Activated CD4-positive, alpha-beta T cell treated with anti-CD3 and anti-CD28 coated beads, Interleukin-2, amount 10 ng/mL, durations not matched to agents 7 days and 5 days (primary cell): ENCODE results near the gene CTPS1. TPM values are rescaled to one million over a fixed set of nuclear protein-coding genes. Genes with fewer than 3 reads are reported as not detected.
A peak's percentile ranks its signal among the peaks of the same experiment; 100 is the strongest.

Experiments
- CTCF ChIA-PET: fragments of 350-600 bp; sonication (Branson Sonifier 250); formaldehyde crosslinking; loops from one replicate; lab custom pipeline; 2021; ENCODE audit warnings: antibody characterized with exemption; lab: Charles Lee
- POLR2A ChIA-PET: fragments of 350-600 bp; sonication (Branson Sonifier 250); formaldehyde crosslinking; loops from one replicate; lab custom pipeline; 2021; ENCODE audit warnings: antibody characterized with exemption; lab: Charles Lee
- DNase-seq: peaks from one replicate; pipeline ENCODE4 v3.0.0-alpha.2; 2020
- H3K27ac Mint-ChIP-seq: one replicate; pipeline ENCODE4 v1.8.0; 2021; ENCODE audit warnings: mild to moderate bottlenecking, moderate library complexity, mixed read lengths
- H3K27me3 Mint-ChIP-seq: one replicate; pipeline ENCODE4 v1.8.0; 2021; ENCODE audit warnings: mixed read lengths
- H3K36me3 Mint-ChIP-seq: one replicate; pipeline ENCODE4 v1.8.0; 2021; ENCODE audit warnings: low read depth, mixed read lengths
- H3K4me1 Mint-ChIP-seq: one replicate; pipeline ENCODE4 v1.8.0; 2021; ENCODE audit warnings: mixed read lengths
- H3K4me3 Mint-ChIP-seq: one replicate; pipeline ENCODE4 v1.8.0; 2021; ENCODE audit warnings: mild to moderate bottlenecking, moderate library complexity, mixed read lengths
- H3K9me3 Mint-ChIP-seq: one replicate; pipeline ENCODE4 v1.8.0; 2021; ENCODE audit warnings: mixed read lengths
- total RNA-seq, 2 experiments: library from RNA; stranded (reverse); gene quantifications; one replicate each; pipeline ENCODE4 v1.2.3, GENCODE V29; 2021

Gene CTPS1
- total RNA-seq, 2 experiments from 2014 or later: 54.6 to 55.6 TPM

GRCh38 chr1:41038110-41038509 lies 58.6 kb downstream of the CTPS1 start:
- Mint-ChIP-seq H3K27me3 (no peaks in the 10 kb centered on the region), H3K4me3 (no peak overlapping the region), H3K27ac (no peak overlapping the region), H3K9me3 (no peaks in the 10 kb centered on the region), H3K36me3 (peaks cover 11% of the 10 kb centered on the region), H3K4me1 (peaks cover 3% of the 10 kb centered on the region)
- POLR2A ChIA-PET: no interaction called here
- CTCF ChIA-PET: interaction anchor here (1.9 to 2.2 kb wide), 2 partner anchors 33 to 35 kb away, joined by 4 read pairs; no protein-coding TSS in a partner anchor
- DNase-seq: no peak

GRCh38 chr1:41041614-41042270 lies 62.2 kb downstream of the CTPS1 start:
- Mint-ChIP-seq H3K27ac (no peak overlapping the region), H3K4me1 (peaks cover 12% of the 10 kb centered on the region), H3K27me3 (no peaks in the 10 kb centered on the region), H3K4me3 (no peak overlapping the region), H3K36me3 (peaks cover 7% of the 10 kb centered on the region), H3K9me3 (no peaks in the 10 kb centered on the region)
- DNase-seq: no peak
- ChIA-PET CTCF (interaction anchor here (0.6 to 1.1 kb wide), 3 partner anchors 209 to 402 kb away, joined by 3 to 7 read pairs (median 3); no protein-coding TSS in a partner anchor), POLR2A (no interaction called here)

GRCh38 chr1:41044187-41044586 lies 64.7 kb downstream of the CTPS1 start:
- Mint-ChIP-seq H3K4me1 (peaks cover 12% of the 10 kb centered on the region), H3K9me3 (no peaks in the 10 kb centered on the region), H3K4me3 (no peak overlapping the region), H3K27me3 (no peaks in the 10 kb centered on the region), H3K36me3 (peaks cover 11% of the 10 kb centered on the region), H3K27ac (peak overlapping the region; percentile 0)
- POLR2A ChIA-PET: no interaction called here
- CTCF ChIA-PET: no interaction called here
- DNase-seq: no peak

- POLR2A ChIA-PET: no interaction called here
- CTCF ChIA-PET: no interaction called here
- Mint-ChIP-seq H3K36me3 (peaks cover 8% of the 10 kb centered on the region), H3K4me3 (no peak overlapping the region), H3K27me3 (no peaks in the 10 kb centered on the region), H3K9me3 (no peaks in the 10 kb centered on the region), H3K4me1 (peaks cover 12% of the 10 kb centered on the region), H3K27ac (no peak overlapping the region)
- no peak for DNase-seq
Measured at GRCh38 chr1:41045740-41046139, 66.2 kb downstream of the CTPS1 start.

- Mint-ChIP-seq H3K4me1 (peaks cover 12% of the 10 kb centered on the region), H3K27me3 (no peaks in the 10 kb centered on the region), H3K36me3 (peaks cover 8% of the 10 kb centered on the region), H3K27ac (no peak overlapping the region), H3K9me3 (no peaks in the 10 kb centered on the region), H3K4me3 (no peak overlapping the region)
- DNase-seq: no peak
- ChIA-PET CTCF (no interaction called here), POLR2A (no interaction called here)
Measured at GRCh38 chr1:41046347-41046775, 66.9 kb downstream of the CTPS1 start.

GRCh38 chr1:41048540-41048939 lies 69.0 kb downstream of the CTPS1 start:
- H3K36me3 Mint-ChIP-seq: peaks cover 11% of the 10 kb centered on the region
- CTCF ChIA-PET: no interaction called here

GRCh38 chr1:41051022-41051421 lies 71.5 kb downstream of the CTPS1 start:
- H3K4me3 Mint-ChIP-seq: no peak overlapping the region
- H3K27ac Mint-ChIP-seq: no peak overlapping the region
- DNase-seq: no peak
- no peaks in the 10 kb centered on the region for H3K27me3 Mint-ChIP-seq
- peaks cover 15% of the 10 kb centered on the region for H3K36me3 Mint-ChIP-seq
- H3K4me1 Mint-ChIP-seq: no peaks in the 10 kb centered on the region
- ChIA-PET POLR2A (no interaction called here), CTCF (interaction anchor here (0.6 kb wide), 1 partner anchor 12 kb away, joined by 4 read pairs; no protein-coding TSS in a partner anchor)
- H3K9me3 Mint-ChIP-seq: no peaks in the 10 kb centered on the region

More at GRCh38 chr1:41048540-41048939, 69.0 kb downstream of the CTPS1 start:
- peaks cover 9% of the 10 kb centered on the region for H3K4me1 Mint-ChIP-seq
- H3K9me3 Mint-ChIP-seq: no peaks in the 10 kb centered on the region
- H3K27ac Mint-ChIP-seq: no peak overlapping the region
- no peak for DNase-seq
- H3K4me3 Mint-ChIP-seq: no peak overlapping the region
- H3K27me3 Mint-ChIP-seq: no peaks in the 10 kb centered on the region
- POLR2A ChIA-PET: no interaction called here

GRCh38 chr1:41053316-41053715 lies 73.8 kb downstream of the CTPS1 start:
- H3K9me3 Mint-ChIP-seq: no peaks in the 10 kb centered on the region
- H3K4me3 Mint-ChIP-seq: no peak overlapping the region
- H3K27ac Mint-ChIP-seq: no peak overlapping the region
- POLR2A ChIA-PET: no interaction called here
- peaks cover 18% of the 10 kb centered on the region for H3K36me3 Mint-ChIP-seq
- DNase-seq: no peak
- CTCF ChIA-PET: no interaction called here
- no peaks in the 10 kb centered on the region for H3K27me3 Mint-ChIP-seq
- no peaks in the 10 kb centered on the region for H3K4me1 Mint-ChIP-seq

- no peak overlapping the region for H3K27ac Mint-ChIP-seq
- no peaks in the 10 kb centered on the region for H3K4me1 Mint-ChIP-seq
- no peak for DNase-seq
- peaks cover 38% of the 10 kb centered on the region for H3K36me3 Mint-ChIP-seq
- H3K4me3 Mint-ChIP-seq: no peak overlapping the region
- POLR2A ChIA-PET: no interaction called here
- no peaks in the 10 kb centered on the region for H3K9me3 Mint-ChIP-seq
- CTCF ChIA-PET: no interaction called here
- no peaks in the 10 kb centered on the region for H3K27me3 Mint-ChIP-seq
Measured at GRCh38 chr1:41056907-41057306, 77.4 kb downstream of the CTPS1 start.

Other genes with a start within 250 kb of the CTPS1 start
- under 1 TPM; 0.23 to 0.52 TPM for gene KCNQ4, start 195.9 kb upstream of the CTPS1 start, total RNA-seq
- 1 to 10 TPM; 4.1 to 6.8 TPM for gene CITED4, start 117.3 kb upstream of the CTPS1 start, total RNA-seq
- gene SLFNL1, start 42.0 kb downstream of the CTPS1 start, total RNA-seq: under 1 TPM; 0.25 to 0.56 TPM